DMS 273 treated with DMSO at 0.1 percent for 48 hours (cell line): Measurements from ENCODE around the gene DHCR7.

Experiments used
- DNase-seq: peaks from one replicate; lab custom pipeline; 2025; lab: John Stamatoyannopoulos, UW

DHCR7 gene

DNA sequence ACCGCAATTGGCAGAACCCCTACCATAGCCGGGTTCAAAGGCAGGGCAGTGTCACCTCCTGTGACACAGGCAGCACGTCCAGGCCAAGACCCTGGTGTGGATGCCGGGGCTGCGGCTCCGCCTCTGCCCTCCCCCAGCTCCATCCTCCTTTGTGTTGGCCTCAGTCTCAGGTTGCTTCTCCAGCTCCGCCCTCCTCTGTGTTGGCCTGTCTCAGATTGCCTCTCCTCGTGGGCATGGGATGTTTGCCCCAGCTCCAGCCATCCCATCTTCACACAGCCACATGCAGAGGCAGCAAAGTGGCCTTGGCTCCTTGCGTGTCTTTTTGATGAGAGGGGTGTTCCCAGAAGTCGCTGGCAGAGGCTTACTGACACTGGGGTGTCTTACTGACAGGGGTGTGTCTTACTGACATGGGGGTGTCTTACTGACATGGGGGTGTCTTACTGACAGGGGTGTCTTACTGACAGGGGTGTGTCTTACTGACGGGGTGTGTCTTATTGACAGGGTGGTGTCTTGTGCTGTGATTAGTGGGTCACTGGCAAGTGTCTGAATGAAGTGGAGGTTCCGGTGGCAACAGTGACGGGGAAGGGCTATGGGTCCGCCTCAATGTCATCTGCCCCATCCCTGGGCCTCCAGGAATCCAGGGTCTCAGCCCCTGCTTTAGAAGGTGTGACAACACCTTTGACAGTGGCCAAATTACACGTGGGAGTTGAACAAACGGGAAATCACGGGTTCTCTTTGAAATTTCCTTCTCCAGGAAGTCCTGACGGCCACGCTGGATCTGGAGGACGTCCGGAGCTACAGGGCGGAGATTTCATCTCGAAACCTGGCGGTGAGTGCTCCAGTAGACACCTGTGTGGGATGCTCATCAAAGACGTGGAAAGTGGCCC is 29.7 kb upstream of the DHCR7 start:
- no peak for DNase-seq

DNA sequence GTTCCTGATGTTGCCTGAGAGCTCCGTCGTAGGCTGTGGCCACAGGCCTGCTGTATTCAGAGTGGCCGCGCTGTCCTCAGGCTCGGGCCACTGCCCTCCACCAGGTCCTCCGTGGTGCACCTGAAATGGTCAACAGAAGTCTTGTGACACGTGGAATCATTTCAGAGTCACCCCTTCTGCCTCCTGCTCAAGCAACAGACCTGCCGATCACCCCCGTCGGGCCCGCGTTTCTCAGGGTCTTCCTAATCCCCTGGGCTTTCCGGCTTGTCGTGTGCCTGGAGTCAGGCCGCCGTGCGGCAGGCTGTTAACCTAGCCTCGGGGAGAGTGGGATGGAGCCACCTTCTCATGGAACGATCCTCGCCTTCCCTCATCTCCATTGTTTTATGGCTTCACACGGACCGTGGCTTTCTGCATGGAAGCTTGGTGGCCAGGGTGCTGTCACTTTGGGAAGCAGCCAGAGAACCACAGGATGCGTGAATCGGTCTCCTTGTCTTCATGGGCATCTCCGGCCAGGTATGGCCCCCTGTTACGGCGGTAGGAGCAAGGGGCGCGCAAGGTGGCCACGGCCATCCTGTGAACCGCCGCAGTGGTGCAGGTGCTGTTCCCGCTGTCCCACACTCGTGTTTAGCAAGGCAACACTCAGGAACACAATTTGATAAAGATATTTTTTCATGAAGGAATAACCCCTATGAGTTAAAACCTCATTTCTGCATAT is 28.9 kb upstream of the DHCR7 start:
- DNase-seq, result no peak

DNA sequence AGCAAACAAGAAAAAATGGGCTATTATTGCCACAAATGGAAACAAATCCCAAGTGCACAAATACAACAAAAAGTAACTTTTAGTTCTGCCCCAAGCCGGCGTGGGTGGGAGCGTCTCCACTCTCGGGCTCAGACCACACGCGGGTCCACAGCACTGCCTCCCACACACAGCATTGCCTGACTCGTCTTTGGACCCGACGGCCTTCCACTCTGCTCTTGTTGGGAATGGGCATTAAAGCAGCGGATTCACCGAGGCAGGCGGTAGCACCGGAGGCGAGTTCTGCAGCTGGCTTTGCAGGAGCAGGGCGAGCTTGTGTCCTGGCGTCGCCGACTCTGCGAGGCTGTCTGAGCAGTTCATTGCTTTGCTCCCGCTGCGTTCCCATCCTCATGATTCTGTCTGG is 27.8 kb upstream of the DHCR7 start:
- no peak for DNase-seq

DNA sequence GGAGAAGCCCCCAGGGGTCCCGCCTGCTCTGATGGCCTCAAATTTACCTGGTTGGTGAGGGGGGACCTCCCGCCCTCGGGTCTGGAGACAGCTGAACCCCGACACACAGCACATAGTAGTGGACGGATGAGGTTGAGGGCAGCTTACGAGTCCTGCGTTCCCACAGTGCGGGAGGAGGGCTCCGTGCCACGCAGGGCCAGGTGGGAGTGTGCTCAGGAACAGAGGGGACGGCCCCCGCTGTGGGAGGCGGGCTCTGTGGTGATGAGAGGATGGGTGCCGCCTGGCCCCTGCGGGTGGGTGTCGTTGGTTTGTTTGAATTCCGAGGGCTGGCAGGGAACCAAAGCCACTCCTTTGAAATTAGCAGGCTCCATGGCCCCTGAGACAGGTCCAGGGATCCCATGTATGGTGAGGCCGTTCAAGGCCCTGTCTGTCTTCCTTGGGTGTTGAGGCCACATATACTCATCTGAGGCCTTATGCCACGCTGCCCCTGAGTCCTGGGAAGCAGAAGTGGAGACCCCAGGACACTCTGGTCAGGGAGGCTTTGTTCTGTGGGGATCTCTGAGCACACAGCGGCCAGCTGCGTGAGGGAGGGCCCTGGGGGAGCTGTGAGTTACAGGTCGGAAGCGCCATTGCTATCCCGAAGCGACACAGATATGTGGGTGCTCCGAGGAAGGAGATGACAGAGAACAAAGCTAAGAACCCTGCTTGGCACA is 26.7 kb upstream of the DHCR7 start:
- DNase-seq, result no peak

DNA sequence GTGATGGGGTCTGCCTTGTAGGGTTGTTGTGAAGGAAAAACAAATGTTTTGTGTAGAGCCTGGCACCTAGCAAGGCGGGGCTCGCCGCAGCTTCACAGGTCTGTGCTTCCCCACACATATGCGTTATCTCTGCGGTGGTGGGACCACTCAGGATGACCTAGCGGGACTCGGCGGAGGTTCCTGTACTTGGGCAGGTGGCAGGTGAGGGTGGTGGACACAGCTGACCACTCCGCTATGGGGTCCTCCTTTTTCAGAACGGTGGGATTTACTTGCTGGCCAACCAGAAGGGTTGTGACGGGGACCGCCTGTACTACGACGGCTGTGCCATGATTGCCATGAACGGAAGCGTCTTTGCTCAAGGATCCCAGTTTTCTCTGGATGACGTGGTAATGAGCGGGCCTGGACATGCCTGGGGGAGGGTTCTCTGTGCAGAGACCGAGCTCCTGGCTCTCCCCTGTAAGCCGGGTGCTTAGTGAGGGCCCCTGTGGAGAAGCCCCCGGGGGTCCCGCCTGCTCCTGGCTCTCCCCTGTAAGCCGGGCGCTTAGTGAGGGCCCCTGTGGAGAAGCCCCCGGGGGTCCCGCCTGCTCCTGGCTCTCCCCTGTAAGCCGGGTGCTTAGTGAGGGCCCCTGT is 26.1 kb upstream of the DHCR7 start:
- DNase-seq, result no peak

DNA sequence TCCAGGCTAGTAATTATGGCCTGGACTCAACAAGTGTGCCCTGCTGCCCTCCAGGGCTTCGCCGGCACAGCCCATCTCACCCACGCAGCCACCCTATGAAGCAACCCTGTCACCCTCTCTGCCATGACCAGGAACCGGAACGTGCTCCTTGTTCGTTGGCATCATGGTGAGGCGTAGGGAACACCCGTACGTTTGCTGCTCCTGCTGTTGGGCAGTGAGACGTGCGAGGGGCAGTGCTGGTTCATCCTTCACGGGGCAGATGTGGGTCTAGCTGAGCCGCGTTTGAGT is 25.5 kb upstream of the DHCR7 start:
- DNase-seq, result no peak

DNA sequence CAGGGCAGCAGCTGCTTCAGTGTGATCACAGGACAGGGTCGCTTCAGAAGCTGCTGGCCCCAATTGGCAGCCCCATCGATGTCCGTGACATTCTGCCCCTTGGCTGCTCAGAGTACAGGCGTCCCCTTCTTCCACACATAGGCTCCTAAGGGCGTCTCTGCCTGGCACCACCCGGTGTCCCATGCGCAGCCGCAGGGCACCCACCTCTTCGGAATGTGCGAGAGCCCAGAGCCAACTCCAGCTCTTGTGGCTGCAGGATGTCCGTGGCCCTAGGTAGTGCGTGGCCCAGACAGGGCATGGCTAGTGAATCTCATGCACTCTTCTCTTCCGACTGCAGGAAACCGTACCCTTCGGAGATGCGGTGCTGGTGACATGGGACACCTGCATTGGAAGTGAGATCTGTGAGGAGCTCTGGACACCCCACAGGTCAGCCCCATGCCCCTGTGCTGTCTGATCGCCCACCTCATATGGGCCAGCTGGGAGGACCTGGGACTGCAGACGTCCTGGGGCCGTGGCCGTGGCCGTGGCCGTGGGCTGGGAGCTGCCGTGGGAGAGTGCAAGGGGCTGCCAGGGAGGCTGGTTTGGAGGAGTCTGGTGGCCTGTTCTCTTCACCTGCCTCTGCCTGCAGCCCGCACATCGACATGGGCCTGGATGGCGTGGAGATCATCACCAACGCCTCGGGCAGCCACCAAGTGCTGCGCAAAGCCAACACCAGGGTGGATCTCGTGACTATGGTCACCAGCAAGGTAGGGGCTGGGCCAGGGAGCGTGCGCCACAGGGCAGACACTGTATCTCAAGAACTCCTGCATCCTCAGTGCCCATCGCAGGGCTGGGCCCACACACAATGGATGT is 25.0 kb upstream of the DHCR7 start:
- no peak for DNase-seq

DNA sequence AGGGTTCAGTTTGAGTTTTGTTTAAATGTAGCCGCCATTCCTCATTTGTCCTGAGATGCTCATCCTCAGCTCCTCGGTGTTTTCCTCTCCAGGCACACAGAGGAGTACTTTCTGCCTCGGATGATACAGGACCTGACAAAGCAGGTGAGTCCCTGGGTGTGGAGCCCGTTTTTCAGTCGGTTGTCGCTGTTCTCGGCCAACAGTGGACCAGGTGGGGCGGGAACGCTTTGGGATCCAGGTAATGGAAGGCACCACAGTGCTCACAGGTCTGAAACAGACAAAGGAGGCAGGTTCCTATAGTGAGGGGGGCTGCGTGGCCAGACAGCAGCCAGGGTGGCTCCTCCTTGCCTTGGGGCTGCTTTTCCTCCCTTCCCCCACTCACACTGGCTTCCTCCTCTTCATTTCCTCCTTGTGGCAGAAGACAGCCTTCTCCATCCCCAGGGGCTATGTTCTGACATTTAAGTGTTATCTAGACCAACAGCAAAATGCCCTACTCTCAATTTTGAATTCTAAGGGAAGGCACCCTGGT is 24.2 kb upstream of the DHCR7 start:
- DNase-seq, result no peak

DNA sequence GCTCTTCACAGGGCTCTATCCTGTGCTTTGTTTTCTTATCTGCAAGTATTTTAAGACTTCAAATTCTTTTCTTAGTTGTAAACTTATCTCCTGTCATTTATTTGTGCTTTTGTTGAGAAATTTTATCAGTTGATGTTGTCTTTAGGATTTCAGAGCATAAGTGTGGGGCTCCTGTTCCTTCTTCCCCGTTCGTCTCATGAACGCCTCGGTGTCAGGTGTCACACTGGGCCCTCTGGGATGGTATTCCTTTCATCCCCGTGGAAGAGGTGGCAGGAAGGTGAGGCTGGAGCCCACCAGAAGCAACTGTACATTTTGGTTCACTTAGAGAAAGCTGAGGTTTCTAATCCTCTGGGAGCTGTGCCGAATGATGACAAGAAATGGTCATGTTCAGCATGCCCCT is 22.8 kb upstream of the DHCR7 start:
- no peak for DNase-seq

DNA sequence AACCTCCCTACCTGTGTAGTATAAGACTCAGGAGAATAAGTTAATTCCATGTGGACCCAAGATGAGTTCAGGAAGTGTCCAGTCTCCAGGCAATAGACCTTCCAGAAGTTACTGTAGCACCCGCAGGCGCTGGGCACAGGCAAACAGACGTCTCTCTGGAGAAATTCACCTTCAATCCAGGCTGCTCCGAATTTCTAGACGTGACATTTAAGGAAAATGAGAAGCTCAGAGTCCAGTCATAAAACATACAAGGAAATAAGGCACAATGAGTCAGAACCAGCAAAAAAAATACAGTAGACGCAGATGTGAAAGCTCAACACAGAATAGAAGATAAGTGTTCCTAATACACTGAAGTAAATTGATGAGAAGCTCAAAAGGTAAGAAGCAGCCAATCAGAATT is 19.0 kb upstream of the DHCR7 start:
- no peak for DNase-seq

DNA sequence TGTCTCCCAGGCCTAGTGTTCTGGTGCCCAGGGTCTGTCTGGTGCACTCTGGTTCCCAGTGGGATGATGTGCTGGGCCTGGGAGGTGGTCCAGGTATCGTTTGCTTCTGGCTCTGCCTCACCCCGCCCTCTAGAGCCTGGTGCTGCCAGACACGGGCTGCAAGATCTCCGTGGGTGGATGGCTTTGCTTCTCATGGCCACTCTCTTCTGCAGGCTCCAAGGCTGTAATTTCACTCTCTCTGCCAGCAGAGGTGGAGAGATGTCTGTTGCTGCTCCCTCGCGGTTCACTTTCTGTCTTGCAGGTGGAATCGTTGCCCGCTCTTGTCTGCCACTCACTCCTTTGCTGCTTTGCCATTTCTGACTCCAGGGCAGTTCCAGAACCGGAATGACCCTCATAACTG is 18.2 kb upstream of the DHCR7 start:
- DNase-seq, result no peak

DNA sequence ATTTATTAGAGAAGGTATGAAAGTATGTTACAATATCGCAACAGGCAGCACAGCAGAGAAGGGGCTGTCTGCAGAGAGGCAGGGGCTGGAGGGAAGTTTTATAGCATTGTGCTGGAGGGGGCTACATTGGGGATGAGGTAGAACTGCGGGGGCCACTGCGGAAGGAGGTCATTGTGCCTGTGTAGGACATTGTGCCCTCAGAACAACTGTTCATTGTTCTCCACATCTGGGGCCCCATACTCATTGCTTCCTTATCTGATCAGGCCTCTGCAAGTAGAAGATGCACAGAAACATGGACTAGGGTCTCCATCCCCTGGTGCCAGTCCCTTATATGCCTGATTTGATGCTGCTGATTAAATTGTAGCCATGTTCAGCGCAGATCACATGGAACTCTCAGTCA is 16.9 kb upstream of the DHCR7 start:
- DNase-seq, result no peak

DNA sequence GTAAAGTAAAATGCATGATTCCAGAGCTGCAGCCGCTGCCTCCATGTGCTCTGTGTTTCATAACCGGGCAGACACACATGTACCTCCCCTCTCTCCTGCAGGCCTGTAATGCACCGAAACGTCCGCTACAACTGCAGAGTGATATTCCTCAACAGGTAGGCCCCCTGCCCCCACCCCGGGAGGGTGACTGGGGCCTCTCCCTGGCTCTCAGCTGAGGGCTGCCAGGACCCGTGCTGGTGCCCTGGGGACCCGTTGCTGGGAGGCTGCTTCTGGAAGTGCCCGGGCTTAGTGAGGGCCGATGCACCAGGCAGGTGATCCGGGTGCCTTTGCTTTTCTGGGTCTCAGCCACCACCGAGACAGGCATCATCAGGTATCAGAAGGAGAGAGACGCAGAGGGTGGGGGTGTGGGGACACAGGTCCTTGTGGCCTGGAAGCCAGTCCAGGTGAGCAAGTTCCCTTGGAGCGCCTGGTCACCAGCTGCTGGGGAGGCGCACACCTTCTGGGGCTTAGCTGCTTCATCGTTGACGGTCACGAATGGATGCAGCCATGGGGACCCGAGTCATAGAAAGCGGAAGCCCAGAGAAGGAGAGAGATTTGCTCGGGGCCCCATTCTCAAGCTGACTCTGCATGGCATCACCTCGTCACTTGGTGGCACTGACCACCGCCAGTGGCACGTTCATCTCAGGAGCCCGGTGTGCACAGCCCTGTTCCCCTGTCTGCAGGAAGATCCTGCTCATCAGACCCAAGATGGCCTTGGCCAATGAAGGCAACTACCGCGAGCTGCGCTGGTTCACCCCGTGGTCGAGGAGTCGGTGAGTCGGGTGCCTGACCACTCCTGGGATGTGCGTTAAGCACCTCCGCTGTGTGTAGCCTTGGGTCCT is 15.4 kb upstream of the DHCR7 start:
- DNase-seq, result no peak

DNA sequence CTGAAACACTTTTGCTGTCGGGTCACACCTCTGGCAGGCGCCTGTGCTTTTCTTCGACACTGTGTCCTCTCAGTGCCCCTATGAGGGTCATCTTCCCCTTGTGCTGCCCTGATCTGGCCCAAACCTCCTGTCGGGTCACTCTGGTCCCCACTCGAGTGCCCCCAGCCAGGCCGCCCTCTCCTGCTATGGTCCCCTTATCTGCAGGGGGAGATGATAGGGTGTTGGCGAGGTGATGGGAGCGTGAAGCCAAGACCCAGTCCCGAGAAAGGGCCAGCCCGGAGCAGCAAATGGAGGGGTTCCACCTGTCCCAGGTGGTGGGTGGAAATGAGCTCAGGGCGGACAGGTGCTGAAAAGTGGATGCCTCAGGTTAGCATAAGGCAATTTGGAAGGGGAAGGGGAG is 14.5 kb upstream of the DHCR7 start:
- no peak for DNase-seq

DNA sequence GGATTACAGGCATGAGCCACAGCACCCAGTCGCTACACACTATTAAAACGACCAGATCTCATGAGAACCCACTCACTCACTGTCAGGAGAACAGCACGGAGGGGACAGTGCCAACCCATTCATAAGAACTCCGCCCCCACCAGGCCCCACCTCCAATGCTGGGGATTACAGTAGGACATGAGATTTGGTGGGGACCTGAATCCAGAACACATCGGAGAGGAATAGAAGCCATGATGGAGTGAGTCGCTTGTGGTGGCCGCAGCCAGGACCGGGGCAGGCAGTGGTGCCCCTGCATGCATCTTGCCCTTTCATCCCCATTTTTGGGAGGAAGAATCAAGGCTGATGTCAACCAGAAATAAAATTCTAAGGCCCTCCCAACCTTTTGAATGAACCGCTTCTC is 13.5 kb upstream of the DHCR7 start:
- DNase-seq, result no peak

DNA sequence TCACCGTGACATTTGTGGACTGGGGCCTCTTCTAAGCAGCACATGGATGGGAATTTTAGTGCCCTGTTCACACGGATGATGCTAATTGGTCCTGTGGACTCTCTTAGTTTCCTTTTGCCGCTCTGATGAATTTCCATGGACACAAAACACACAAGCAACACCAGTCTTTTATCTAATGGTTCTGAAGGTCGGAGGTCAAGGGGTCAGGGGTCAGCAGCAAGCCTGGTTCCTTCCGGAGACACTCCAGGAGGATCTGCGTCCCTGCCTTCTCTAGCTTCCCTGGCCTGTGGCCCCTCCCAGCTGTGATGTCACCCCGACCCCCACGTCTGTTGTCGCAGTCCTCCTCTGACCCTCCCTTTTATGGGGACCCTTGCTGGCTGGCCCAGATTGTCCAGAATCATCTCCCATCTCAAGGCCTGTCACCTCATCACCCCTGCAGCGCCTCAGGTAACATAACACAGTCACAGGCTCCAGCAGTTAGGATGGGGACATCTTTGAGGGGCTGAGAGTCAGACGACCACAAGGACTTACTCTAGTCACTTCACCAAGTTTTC is 11.7 kb upstream of the DHCR7 start:
- DNase-seq, result no peak

DNA sequence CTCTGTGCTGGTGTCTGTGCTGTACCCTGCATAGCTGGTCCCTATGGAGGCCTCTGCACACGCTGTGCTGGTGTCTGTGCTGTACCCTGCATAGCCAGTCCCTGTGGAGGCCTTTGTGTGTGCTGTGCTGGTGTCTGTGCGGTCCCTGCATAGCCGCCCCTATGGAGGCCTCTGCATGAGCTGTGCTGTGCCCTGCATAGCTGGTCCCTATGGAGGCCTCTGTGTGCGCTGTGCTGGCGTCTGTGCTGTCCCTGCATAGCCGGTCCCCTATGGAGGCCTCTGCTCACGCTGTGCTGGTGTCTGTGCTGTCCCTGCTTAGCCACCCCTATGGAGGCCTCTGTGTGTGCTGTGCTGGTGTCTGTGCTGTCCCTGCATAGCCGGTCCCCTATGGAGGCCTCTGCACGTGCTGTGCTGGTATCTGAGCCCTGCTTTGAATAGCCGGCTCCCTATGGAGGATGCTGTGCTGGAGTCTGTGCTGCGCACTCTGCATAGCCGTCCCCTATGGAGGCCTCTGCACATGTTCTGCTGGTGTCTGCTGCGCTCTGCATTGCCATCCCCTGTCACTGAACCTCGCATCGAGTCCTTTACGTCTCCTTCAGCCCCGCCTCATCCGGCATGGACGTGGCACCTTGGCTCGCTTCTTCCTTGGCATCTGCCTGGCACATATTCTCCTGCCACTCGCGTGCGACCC is 11.0 kb upstream of the DHCR7 start:
- no peak for DNase-seq

DNA sequence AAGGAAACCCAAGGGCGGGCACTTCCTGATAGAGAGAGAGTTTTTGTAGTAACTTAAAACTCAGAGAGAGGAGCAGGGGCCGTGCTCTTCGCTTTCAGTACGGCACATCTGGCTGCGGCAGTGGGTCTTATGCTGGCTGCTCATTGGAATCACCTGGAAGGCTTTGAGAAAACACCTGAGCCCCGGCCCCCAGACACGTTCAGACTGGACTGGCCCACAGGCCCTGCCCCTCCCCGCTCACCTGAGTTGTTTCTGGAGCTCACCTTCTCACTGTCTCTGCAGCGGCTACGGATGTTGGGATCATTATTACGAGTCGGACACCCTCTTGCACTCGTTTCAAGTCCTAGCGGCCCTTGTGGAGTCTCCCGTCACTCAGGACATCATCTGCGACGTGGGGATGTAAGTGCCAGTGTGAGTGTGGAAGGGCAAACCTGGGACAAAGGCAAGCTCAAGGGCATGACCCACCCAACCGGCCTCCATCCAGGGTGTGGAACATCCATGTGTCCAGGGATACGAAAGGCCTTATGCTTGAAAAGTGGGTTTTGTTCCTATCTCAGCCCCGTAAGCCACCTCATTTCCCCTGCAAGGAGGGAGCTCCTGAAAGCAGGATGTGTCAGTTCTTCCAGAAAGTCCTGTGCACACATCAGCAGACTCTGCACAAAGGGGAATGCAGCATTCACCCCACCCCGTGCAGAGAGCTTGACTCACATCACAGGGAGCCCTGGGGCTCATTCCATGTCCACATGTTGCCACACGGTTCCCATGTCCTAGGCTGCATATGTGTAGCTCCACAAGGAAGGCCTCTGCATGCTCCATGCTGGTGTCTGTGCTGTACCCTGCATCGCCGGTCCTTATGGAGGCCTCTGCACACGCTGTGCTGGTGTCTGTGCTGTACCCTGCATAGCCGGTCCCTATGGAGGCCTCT is 10.2 kb upstream of the DHCR7 start:
- no peak for DNase-seq
